ENCODE data around the gene ABLIM1. TPM values are rescaled to one million over a fixed set of nuclear protein-coding genes. Genes with fewer than 3 reads are reported as not detected.

Gene ABLIM1
- total and polyA plus RNA-seq, 2 of the 4 experiments (the other 2 are of a cell fraction), result 7.7 to 9.9 TPM

- BruUV-seq (replicated peaks), result no TSS peak
- no peak overlapping the region for H3K4ac ChIP-seq (ENCODE audit: low read depth, low read length)
- TF ChIP-seq SMC3 (IDR thresholded peaks at IDR 0.05; ENCODE audit: low read depth, low read length) (no peak), FOS (IDR thresholded peaks at IDR 0.05; ENCODE audit: low read depth, low read length) (no peak), CTCF (conservative IDR thresholded peaks at IDR 0.05; ENCODE audit: low read depth, low read length) (no peak)
- H3K4me3 ChIP-seq (ENCODE audit: insufficient read depth, low read depth, low read length), result no peak overlapping the region
- H3K27me3 ChIP-seq (ENCODE audit: control insufficient read depth, insufficient read depth, low read length), result peaks cover 21% of the 10 kb centered on the region
- no peaks in the 10 kb centered on the region for H3K79me1 ChIP-seq (ENCODE audit: low read depth in 1 of 2, low read length in 2 of 2)
- CTCF ChIA-PET, result interaction anchor here (0.8 to 0.9 kb wide), 2 partner anchors 10 to 75 kb away, joined by 3 to 5 read pairs; no protein-coding TSS in a partner anchor
- H3K18ac ChIP-seq (ENCODE audit: low read depth, low read length), result no peak overlapping the region
- no peaks in the 10 kb centered on the region for H3K9me3 ChIP-seq (ENCODE audit: control insufficient read depth, insufficient read depth, low read length)
- H3K9ac ChIP-seq (ENCODE audit: low read depth, low read length), result no peak overlapping the region
- ATAC-seq (ENCODE audit: low read depth), result no peak
- H2AFZ ChIP-seq (replicated peaks; ENCODE audit: low read length, poor library complexity), result no peak overlapping the region
- no peak overlapping the region for H2BK20ac ChIP-seq (ENCODE audit: low read depth, low read length)
- no peak overlapping the region for H2BK15ac ChIP-seq (ENCODE audit: low read depth, low read length)
- H4K5ac ChIP-seq (ENCODE audit: low read depth, low read length), result no peak overlapping the region
- H4K20me1 ChIP-seq (ENCODE audit: insufficient read depth, low read length), result peaks cover 4% of the 10 kb centered on the region; the same call in 1 of the 2 replicates
- no peak overlapping the region for H2BK120ac ChIP-seq (ENCODE audit: low read depth, low read length)
- no peak overlapping the region for H4K91ac ChIP-seq (ENCODE audit: insufficient read depth, low read depth, low read length)
- peaks cover 4% of the 10 kb centered on the region; the same call in 1 of the 2 replicates for H3K9me1 ChIP-seq (ENCODE audit: insufficient read depth, low read length)
- H4K8ac ChIP-seq (ENCODE audit: low read depth in 2 of 2, low read length in 2 of 2), result no peak overlapping the region
- no peaks in the 10 kb centered on the region for H3K36me3 ChIP-seq (ENCODE audit: control insufficient read depth, insufficient read depth, low read length)
- H2BK5ac ChIP-seq (ENCODE audit: low read depth, low read length, poor library complexity, severe bottlenecking), result no peak overlapping the region
- H3K4me1 ChIP-seq (ENCODE audit: control insufficient read depth, insufficient read depth, low read length), result no peaks in the 10 kb centered on the region; the same call in 1 of the 2 replicates
- no CpG with 5 or more reads among the region's 3 CpGs for WGBS, 2 experiments (ENCODE audit: extremely low coverage in 2 of 2, insufficient read length in 1 of 2)
- POLR2A ChIA-PET (ENCODE audit: unreplicated experiment), result no interaction called here
- H3K23ac ChIP-seq (ENCODE audit: low read depth, low read length), result no peak overlapping the region
- dilution Hi-C loops (cut with HindIII; ENCODE audit: low sequenced_read_pairs, unreplicated experiment) (no loop called here), in situ Hi-C loops (cut with MboI; ENCODE audit: low sequenced_read_pairs) (loop anchor here (5.0 kb wide), 3 partner anchors 75 to 245 kb away; no protein-coding TSS in a partner anchor), intact Hi-C loops (cut with micrococcal nuclease) (no loop called here)
- no peak overlapping the region for H3K27ac ChIP-seq (ENCODE audit: insufficient read depth, low read length)
- DNase-seq, result no peak
- H2AK9ac ChIP-seq (replicated peaks; ENCODE audit: low read depth, low read length, poor library complexity), result no peak overlapping the region
- H2AK5ac ChIP-seq (ENCODE audit: low read depth, low read length), result no peak overlapping the region
- H3K56ac ChIP-seq (ENCODE audit: extremely low read depth, insufficient read depth, low read length), result no peak overlapping the region
- H3K4me2 ChIP-seq (ENCODE audit: low read depth, low read length), result no peak overlapping the region
- no peak overlapping the region for H3K14ac ChIP-seq (replicated peaks; ENCODE audit: low read depth, low read length)
Observed at GRCh38 chr10:114547056-114547455, 111.0 kb downstream of the ABLIM1 start.

Data from IMR-90 (cell line).